A673 (cell line): ENCODE results near the gene HRC. TPM values are rescaled to one million over a fixed set of nuclear protein-coding genes. Genes with fewer than 3 reads are reported as not detected.

ENCODE experiments used
- BruUV-seq: library from RNA; stranded (reverse); fragments of 400-500 nt; replicated peaks from 2 replicates; lab custom pipeline; 2021; lab: Mats Ljungman, UMichigan
- CTCF ChIA-PET: fragments of 300-600 bp; sonication (Branson Sonifier 250); formaldehyde crosslinking; loops from one replicate; lab custom pipeline; 2022; ENCODE audit warnings: antibody characterized with exemption; lab: Charles Lee
- POLR2A ChIA-PET: fragments of 300-600 bp; sonication (Branson Sonifier 250); formaldehyde crosslinking; loops from one replicate; lab custom pipeline; 2022; ENCODE audit warnings: antibody characterized with exemption; ENCODE audit not compliant: low non-redundant PET; lab: Charles Lee
- DNase-seq: peaks from one replicate; pipeline ENCODE4 v3.0.0-alpha.2; 2015; ENCODE audit warnings: low spot score
- H3K27ac ChIP-seq: fragments of 200-600 bp; sonication (generic); 2 replicates; pipeline ENCODE4 v1.5.1; 2016; ENCODE audit warnings: mixed run types, low read depth, mild to moderate bottlenecking, mixed read lengths, antibody characterized with exemption, low read length; ENCODE audit not compliant: poor library complexity, severe bottlenecking
- H3K27me3 ChIP-seq: fragments of 200-600 bp; sonication (generic); replicated peaks from 2 replicates; pipeline ENCODE4 v1.6.1; 2017; ENCODE audit warnings: mixed run types, low read depth, mild to moderate bottlenecking, mixed read lengths, antibody characterized with exemption, low read length; ENCODE audit not compliant: insufficient read depth, poor library complexity
- H3K36me3 ChIP-seq: fragments of 200-600 bp; sonication (generic); 2 replicates; pipeline ENCODE4 v1.6.1; 2016; ENCODE audit warnings: mixed run types, mild to moderate bottlenecking, mixed read lengths, antibody characterized with exemption, low read length; ENCODE audit not compliant: insufficient read depth, poor library complexity, severe bottlenecking
- H3K4me1 ChIP-seq: fragments of 200-600 bp; sonication (generic); 2 replicates; pipeline ENCODE4 v1.6.1; 2017; ENCODE audit warnings: mixed run types, mild to moderate bottlenecking, mixed read lengths, antibody characterized with exemption, low read length; ENCODE audit not compliant: insufficient read depth, poor library complexity, severe bottlenecking
- H3K4me3 ChIP-seq: fragments of 200-600 bp; sonication (generic); 2 replicates; pipeline ENCODE4 v1.5.1; 2016; ENCODE audit warnings: low read depth, mixed run types, mild to moderate bottlenecking, mixed read lengths, low read length; ENCODE audit not compliant: poor library complexity, severe bottlenecking
- H3K9me3 ChIP-seq: fragments of 200-600 bp; sonication (generic); 2 replicates; pipeline ENCODE4 v1.6.1; 2016; ENCODE audit warnings: mixed run types, low read depth, mild to moderate bottlenecking, mixed read lengths, antibody characterized with exemption, low read length; ENCODE audit not compliant: poor library complexity, severe bottlenecking
- EZH2 ChIP-seq: fragments of 200-600 bp; sonication (generic); IDR thresholded peaks from 2 replicates; pipeline ENCODE4 v1.6.1; 2017; ENCODE audit warnings: borderline replicate concordance, low read depth, mild to moderate bottlenecking, mixed read lengths, antibody characterized with exemption, low read length; ENCODE audit not compliant: poor library complexity, severe bottlenecking
- intact Hi-C: fragments of 100-400 bp; cut with micrococcal nuclease; formaldehyde crosslinking; loops from one replicate; pipeline ENCODE4 v1.10.0; 2022; ENCODE audit not compliant: unreplicated experiment
- total RNA-seq: library from RNA; stranded (reverse); gene quantifications from 2 replicates; pipeline ENCODE4 v1.2.3, GENCODE V29; 2021
- TF ChIP-seq, protein P1 (sequence below): fragments of 300-800, 200-600 bp; sonication (generic); conservative IDR thresholded peaks from 2 replicates; pipeline ENCODE4 v1.5.1; 2017; ENCODE audit warnings: low read depth, mild to moderate bottlenecking, antibody characterized with exemption, low read length, moderate library complexity, mixed read lengths

HRC gene
- total RNA-seq, 1 experiment from 2014 or later = not detected

DNA sequence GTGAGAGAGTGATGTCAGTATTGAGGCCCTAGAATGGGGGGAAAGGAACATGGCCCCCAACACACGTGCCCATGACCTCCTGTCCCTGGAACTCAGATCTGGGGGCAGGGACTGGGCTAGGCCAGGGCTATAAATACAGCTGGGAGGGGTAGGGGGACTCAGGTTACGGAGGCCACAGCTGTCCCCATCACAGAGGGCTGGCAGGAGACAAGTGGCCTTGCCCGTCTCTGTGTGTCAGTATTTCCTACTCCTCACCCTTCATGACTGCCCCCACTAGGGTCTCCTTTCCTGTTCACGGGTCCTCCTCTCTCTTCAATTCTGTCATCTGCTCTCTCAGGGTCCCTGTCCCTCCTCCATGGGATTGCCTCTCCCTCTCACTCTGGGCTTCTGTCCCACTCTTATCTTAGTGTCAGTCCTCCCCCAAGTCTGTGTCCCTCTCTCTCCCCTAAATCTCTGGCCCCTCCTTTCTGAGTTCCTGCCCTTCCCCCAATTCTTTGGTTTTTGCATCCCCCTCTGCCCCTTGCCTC lies 687 bp upstream of the HRC start:
- no peak for DNase-seq

DNA sequence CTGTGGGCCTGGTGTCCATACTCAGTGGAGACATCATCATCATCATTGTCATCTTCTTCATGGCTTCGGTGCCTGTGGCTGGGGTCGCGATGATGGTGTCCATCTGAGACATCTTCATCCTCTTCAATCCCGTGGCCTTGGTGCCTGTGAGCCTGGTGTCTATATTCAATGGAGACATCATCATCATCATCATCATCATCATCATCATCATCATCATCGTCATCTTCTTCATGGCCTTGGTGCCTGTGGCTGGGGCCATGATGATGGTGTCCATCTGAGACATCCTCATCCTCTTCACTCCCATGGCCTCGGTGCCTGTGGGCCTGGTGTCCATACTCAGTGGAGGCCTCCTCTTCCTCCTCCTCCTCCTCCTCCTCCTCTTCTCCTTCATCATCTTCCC lies 917 bp downstream of the HRC start:
- no peak for TF ChIP-seq EZH2
- TF ChIP-seq, protein P1, sequence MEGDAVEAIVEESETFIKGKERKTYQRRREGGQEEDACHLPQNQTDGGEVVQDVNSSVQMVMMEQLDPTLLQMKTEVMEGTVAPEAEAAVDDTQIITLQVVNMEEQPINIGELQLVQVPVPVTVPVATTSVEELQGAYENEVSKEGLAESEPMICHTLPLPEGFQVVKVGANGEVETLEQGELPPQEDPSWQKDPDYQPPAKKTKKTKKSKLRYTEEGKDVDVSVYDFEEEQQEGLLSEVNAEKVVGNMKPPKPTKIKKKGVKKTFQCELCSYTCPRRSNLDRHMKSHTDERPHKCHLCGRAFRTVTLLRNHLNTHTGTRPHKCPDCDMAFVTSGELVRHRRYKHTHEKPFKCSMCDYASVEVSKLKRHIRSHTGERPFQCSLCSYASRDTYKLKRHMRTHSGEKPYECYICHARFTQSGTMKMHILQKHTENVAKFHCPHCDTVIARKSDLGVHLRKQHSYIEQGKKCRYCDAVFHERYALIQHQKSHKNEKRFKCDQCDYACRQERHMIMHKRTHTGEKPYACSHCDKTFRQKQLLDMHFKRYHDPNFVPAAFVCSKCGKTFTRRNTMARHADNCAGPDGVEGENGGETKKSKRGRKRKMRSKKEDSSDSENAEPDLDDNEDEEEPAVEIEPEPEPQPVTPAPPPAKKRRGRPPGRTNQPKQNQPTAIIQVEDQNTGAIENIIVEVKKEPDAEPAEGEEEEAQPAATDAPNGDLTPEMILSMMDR = no peak
- ChIA-PET CTCF (no interaction called here), POLR2A (no interaction called here)
- H3K4me1 ChIP-seq = peaks cover 19% of the 10 kb centered on the region
- H3K36me3 ChIP-seq = no peaks in the 10 kb centered on the region
- no peak overlapping the region for H3K27ac ChIP-seq
- no peaks in the 10 kb centered on the region for H3K27me3 ChIP-seq
- no peak overlapping the region for H3K4me3 ChIP-seq
- no TSS peak for BruUV-seq
- H3K9me3 ChIP-seq = no peaks in the 10 kb centered on the region
- no peak for DNase-seq
- intact Hi-C loops = no loop called here

More for the DNA sequence above, 687 bp upstream of the HRC start:
- H3K4me3 ChIP-seq = no peak overlapping the region
- TF ChIP-seq, protein P1 = no peak
- TF ChIP-seq EZH2 = no peak
- peaks cover 19% of the 10 kb centered on the region for H3K4me1 ChIP-seq
- CTCF ChIA-PET = no interaction called here
- peaks cover 3% of the 10 kb centered on the region for H3K36me3 ChIP-seq
- intact Hi-C loops = no loop called here
- no peak overlapping the region for H3K27ac ChIP-seq
- no peaks in the 10 kb centered on the region for H3K9me3 ChIP-seq
- BruUV-seq = no TSS peak
- no peaks in the 10 kb centered on the region for H3K27me3 ChIP-seq
- POLR2A ChIA-PET = no interaction called here

DNA sequence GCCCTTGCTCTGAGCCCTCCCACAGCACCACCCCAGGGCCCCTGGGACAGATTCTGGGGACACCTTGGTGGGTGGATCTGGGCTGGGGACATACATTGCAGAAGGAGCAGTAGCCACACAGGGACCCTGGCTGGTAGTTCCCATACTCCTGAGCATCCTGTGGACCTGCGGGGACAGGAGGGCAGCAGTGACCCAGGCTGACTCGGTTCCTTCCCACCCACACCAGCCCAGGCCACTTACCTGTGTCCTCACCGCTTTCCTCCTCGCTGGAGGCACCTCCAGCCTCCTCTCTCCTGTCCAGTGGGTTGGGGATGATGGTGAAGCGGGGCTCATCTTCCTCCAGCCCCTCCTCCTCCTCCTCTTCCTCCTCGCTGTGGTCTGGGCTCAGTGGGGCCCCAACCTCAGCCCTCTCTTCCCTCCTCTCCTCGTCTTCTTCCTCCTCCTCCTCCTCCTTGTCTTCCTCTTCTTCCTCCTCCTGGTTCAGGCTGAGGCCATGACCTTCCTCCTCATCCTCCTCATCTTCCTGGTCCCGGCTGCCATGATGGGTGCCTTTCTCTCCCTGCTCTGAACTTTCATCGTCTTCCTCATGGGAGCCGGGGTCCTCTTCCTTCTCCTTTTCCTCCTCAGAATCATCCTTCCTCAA lies 1.9 kb downstream of the HRC start:
- no TSS peak for BruUV-seq
- no peak overlapping the region for H3K4me3 ChIP-seq
- no peak overlapping the region for H3K27ac ChIP-seq
- H3K36me3 ChIP-seq = no peaks in the 10 kb centered on the region
- no peaks in the 10 kb centered on the region for H3K27me3 ChIP-seq
- intact Hi-C loops = no loop called here
- H3K9me3 ChIP-seq = no peaks in the 10 kb centered on the region
- TF ChIP-seq, protein P1 = no peak
- no peak for TF ChIP-seq EZH2
- CTCF ChIA-PET = no interaction called here
- no peak for DNase-seq
- peaks cover 17% of the 10 kb centered on the region for H3K4me1 ChIP-seq
- POLR2A ChIA-PET = no interaction called here
